ENCODE data around the gene PPP1R9A. TPM values are rescaled to one million over a fixed set of nuclear protein-coding genes. Genes with fewer than 3 reads are reported as not detected.

Gene PPP1R9A
- polyA plus RNA-seq, 1 donor from 2014 or later = 52.8 TPM

DNA sequence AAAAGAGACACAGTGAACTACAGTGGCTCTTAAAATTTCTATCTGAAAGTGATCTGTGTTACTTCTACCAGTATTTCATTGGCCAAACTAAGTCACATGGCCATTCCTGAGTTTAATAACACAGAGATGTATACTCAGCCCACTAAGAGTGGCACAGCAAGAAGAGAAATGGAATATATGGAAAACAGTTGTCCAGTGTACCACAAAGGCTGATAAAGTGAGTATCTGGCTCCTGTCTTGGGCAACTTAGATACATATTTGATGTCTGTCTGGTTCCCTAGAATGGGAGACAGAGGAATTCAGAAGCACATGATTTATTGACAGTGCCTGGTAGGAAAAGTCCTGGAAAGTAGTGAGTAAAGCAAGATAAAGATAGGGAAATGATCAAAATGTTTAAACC is 427.1 kb downstream of the PPP1R9A start:
- H3K27ac ChIP-seq (ENCODE audit: low read length) = no peak overlapping the region
- no peak overlapping the region for H3K9ac ChIP-seq (ENCODE audit: low read length)
- H3K4me2 ChIP-seq (ENCODE audit: low read length) = no peak overlapping the region
- TF ChIP-seq TAF1 (IDR thresholded peaks at IDR 0.05; ENCODE audit: low read depth) (no peak), EP300 (conservative IDR thresholded peaks at IDR 0.05; ENCODE audit: poor library complexity, severe bottlenecking) (no peak), RAD21 (conservative IDR thresholded peaks at IDR 0.05) (no peak), MXI1 (conservative IDR thresholded peaks at IDR 0.05; ENCODE audit: poor library complexity, severe bottlenecking) (no peak), EZH2 (IDR thresholded peaks at IDR 0.05; ENCODE audit: borderline replicate concordance, insufficient read depth, low read length, poor library complexity, severe bottlenecking) (no peak), POLR2AphosphoS5 (IDR thresholded peaks at IDR 0.05) (no peak), SMC3 (conservative IDR thresholded peaks at IDR 0.05; ENCODE audit: poor library complexity) (no peak)
- TF ChIP-seq, protein P1, sequence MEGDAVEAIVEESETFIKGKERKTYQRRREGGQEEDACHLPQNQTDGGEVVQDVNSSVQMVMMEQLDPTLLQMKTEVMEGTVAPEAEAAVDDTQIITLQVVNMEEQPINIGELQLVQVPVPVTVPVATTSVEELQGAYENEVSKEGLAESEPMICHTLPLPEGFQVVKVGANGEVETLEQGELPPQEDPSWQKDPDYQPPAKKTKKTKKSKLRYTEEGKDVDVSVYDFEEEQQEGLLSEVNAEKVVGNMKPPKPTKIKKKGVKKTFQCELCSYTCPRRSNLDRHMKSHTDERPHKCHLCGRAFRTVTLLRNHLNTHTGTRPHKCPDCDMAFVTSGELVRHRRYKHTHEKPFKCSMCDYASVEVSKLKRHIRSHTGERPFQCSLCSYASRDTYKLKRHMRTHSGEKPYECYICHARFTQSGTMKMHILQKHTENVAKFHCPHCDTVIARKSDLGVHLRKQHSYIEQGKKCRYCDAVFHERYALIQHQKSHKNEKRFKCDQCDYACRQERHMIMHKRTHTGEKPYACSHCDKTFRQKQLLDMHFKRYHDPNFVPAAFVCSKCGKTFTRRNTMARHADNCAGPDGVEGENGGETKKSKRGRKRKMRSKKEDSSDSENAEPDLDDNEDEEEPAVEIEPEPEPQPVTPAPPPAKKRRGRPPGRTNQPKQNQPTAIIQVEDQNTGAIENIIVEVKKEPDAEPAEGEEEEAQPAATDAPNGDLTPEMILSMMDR (IDR thresholded peaks at IDR 0.05; ENCODE audit: poor library complexity, severe bottlenecking) = no peak
- TF ChIP-seq, protein P2, sequence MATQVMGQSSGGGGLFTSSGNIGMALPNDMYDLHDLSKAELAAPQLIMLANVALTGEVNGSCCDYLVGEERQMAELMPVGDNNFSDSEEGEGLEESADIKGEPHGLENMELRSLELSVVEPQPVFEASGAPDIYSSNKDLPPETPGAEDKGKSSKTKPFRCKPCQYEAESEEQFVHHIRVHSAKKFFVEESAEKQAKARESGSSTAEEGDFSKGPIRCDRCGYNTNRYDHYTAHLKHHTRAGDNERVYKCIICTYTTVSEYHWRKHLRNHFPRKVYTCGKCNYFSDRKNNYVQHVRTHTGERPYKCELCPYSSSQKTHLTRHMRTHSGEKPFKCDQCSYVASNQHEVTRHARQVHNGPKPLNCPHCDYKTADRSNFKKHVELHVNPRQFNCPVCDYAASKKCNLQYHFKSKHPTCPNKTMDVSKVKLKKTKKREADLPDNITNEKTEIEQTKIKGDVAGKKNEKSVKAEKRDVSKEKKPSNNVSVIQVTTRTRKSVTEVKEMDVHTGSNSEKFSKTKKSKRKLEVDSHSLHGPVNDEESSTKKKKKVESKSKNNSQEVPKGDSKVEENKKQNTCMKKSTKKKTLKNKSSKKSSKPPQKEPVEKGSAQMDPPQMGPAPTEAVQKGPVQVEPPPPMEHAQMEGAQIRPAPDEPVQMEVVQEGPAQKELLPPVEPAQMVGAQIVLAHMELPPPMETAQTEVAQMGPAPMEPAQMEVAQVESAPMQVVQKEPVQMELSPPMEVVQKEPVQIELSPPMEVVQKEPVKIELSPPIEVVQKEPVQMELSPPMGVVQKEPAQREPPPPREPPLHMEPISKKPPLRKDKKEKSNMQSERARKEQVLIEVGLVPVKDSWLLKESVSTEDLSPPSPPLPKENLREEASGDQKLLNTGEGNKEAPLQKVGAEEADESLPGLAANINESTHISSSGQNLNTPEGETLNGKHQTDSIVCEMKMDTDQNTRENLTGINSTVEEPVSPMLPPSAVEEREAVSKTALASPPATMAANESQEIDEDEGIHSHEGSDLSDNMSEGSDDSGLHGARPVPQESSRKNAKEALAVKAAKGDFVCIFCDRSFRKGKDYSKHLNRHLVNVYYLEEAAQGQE (IDR thresholded peaks at IDR 0.05; ENCODE audit: borderline replicate concordance) = no peak
- H3K9me2 ChIP-seq (ENCODE audit: insufficient read depth, low read length) = no peaks in the 10 kb centered on the region
- H3K4me3 ChIP-seq (ENCODE audit: low read length) = no peak overlapping the region
- peaks cover 5% of the 10 kb centered on the region for H3F3A ChIP-seq (ENCODE audit: insufficient read depth, low read length, poor library complexity, severe bottlenecking)
- no peaks in the 10 kb centered on the region for H3K9me3 ChIP-seq (ENCODE audit: low read length)
- no peaks in the 10 kb centered on the region for H4K20me1 ChIP-seq (ENCODE audit: insufficient read depth)
- H3K36me3 ChIP-seq (ENCODE audit: insufficient read depth, low read length) = no peaks in the 10 kb centered on the region
- no peak overlapping the region for H2AFZ ChIP-seq (ENCODE audit: low read depth, low read length)
- H3K27me3 ChIP-seq (ENCODE audit: insufficient read depth, low read depth, low read length) = no peaks in the 10 kb centered on the region
- H3K79me2 ChIP-seq (replicated peaks; ENCODE audit: insufficient read depth, low read length) = no peaks in the 10 kb centered on the region

DNA sequence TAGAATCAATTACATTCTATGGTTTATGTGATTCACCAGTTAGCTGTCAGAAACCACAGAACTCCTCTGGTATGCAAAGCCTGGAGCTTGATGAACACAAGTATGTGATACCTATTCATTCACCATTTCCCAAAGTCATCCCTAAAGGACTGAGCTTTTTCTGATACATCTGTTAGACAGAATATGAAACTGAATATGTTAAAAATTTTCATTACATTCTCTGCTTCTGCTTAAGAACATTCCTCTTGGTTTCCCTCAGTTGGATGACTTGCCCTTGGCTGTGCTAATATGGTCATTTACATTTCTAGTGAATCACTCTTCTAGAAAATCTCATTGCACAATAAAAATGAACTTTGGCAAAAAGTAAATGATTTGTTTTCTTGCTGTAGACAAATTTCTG is 427.7 kb downstream of the PPP1R9A start:
- no peaks in the 10 kb centered on the region for H3K27me3 ChIP-seq (ENCODE audit: insufficient read depth, low read depth, low read length)
- H3K36me3 ChIP-seq (ENCODE audit: insufficient read depth, low read length) = no peaks in the 10 kb centered on the region
- H3K9me3 ChIP-seq (ENCODE audit: low read length) = no peaks in the 10 kb centered on the region
- no peak overlapping the region for H3K27ac ChIP-seq (ENCODE audit: low read length)
- no peak for TF ChIP-seq EZH2 (IDR thresholded peaks at IDR 0.05; ENCODE audit: borderline replicate concordance, insufficient read depth, low read length, poor library complexity, severe bottlenecking)
- no peak for TF ChIP-seq EP300 (conservative IDR thresholded peaks at IDR 0.05; ENCODE audit: poor library complexity, severe bottlenecking)
- no peak for TF ChIP-seq POLR2AphosphoS5 (IDR thresholded peaks at IDR 0.05)
- TF ChIP-seq, protein P2 (IDR thresholded peaks at IDR 0.05; ENCODE audit: borderline replicate concordance) = no peak
- TF ChIP-seq RAD21 (conservative IDR thresholded peaks at IDR 0.05) = no peak
- TF ChIP-seq SMC3 (conservative IDR thresholded peaks at IDR 0.05; ENCODE audit: poor library complexity) = no peak
- TF ChIP-seq TAF1 (IDR thresholded peaks at IDR 0.05; ENCODE audit: low read depth) = no peak
- H3K79me2 ChIP-seq (replicated peaks; ENCODE audit: insufficient read depth, low read length) = no peaks in the 10 kb centered on the region
- no peak overlapping the region for H2AFZ ChIP-seq (ENCODE audit: low read depth, low read length)
- H3F3A ChIP-seq (ENCODE audit: insufficient read depth, low read length, poor library complexity, severe bottlenecking) = peaks cover 1% of the 10 kb centered on the region
- H3K4me3 ChIP-seq (ENCODE audit: low read length) = no peak overlapping the region
- no peaks in the 10 kb centered on the region for H3K9me2 ChIP-seq (ENCODE audit: insufficient read depth, low read length)
- no peak overlapping the region for H3K9ac ChIP-seq (ENCODE audit: low read length)
- H4K20me1 ChIP-seq (ENCODE audit: insufficient read depth) = no peaks in the 10 kb centered on the region
- H3K4me2 ChIP-seq (ENCODE audit: low read length) = no peak overlapping the region

Measured in neural cell (in vitro differentiated cells).